Measurements from ENCODE around the gene ANKRD34A. TPM values are rescaled to one million over a fixed set of nuclear protein-coding genes. Genes with fewer than 3 reads are reported as not detected.

The ANKRD34A gene
- total RNA-seq, 1 donor from 2014 or later = 0.49 TPM

DNA sequence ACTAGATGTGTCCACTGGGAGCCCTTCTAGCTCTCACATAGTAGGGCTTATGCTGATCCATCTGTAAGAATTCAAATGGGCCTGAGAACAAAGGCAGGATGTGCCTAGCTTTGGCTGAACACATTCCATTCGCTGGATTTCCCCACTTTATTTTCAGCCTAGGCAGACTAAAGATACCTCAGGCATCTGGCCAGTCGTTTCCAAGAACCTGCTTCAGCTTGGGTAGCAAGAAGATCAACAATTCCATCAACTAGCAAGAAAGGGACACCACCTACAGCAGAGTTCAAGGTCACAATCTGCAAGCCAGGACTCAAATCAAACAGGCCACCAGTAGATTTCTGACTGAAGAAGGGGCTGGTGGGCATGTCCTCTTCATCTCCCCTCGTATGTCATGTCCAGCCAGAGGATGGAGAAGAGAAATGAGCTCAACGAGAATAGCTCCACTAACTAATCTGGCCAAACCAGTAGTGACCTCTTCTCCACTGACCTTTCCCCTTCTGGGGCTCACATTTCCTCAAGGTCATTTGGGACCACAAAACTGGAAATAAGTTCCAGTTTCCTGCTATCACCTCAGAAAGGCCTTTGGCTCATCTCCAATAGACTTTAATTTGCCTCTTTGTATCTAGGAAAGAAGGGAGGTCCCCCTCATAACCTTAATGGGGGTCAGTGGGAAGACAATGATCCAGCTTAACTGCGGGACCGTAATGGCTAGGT, 17.8 kb upstream of the ANKRD34A start:
- TF ChIP-seq, protein P1, sequence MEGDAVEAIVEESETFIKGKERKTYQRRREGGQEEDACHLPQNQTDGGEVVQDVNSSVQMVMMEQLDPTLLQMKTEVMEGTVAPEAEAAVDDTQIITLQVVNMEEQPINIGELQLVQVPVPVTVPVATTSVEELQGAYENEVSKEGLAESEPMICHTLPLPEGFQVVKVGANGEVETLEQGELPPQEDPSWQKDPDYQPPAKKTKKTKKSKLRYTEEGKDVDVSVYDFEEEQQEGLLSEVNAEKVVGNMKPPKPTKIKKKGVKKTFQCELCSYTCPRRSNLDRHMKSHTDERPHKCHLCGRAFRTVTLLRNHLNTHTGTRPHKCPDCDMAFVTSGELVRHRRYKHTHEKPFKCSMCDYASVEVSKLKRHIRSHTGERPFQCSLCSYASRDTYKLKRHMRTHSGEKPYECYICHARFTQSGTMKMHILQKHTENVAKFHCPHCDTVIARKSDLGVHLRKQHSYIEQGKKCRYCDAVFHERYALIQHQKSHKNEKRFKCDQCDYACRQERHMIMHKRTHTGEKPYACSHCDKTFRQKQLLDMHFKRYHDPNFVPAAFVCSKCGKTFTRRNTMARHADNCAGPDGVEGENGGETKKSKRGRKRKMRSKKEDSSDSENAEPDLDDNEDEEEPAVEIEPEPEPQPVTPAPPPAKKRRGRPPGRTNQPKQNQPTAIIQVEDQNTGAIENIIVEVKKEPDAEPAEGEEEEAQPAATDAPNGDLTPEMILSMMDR (conservative IDR thresholded peaks at IDR 0.05) = no peak
- DNase-seq (ENCODE audit: low read depth, low spot score) = no peak
- Mint-ChIP-seq H3K36me3 (ENCODE audit: low read depth) (no peaks in the 10 kb centered on the region), H3K9me3 (no peaks in the 10 kb centered on the region), H3K27ac (ENCODE audit: unreplicated experiment) (no peak overlapping the region), H3K27me3 (ENCODE audit: low read depth) (no peaks in the 10 kb centered on the region), H3K4me1 (peaks cover 23% of the 10 kb centered on the region), H3K4me3 (no peak overlapping the region)

DNA sequence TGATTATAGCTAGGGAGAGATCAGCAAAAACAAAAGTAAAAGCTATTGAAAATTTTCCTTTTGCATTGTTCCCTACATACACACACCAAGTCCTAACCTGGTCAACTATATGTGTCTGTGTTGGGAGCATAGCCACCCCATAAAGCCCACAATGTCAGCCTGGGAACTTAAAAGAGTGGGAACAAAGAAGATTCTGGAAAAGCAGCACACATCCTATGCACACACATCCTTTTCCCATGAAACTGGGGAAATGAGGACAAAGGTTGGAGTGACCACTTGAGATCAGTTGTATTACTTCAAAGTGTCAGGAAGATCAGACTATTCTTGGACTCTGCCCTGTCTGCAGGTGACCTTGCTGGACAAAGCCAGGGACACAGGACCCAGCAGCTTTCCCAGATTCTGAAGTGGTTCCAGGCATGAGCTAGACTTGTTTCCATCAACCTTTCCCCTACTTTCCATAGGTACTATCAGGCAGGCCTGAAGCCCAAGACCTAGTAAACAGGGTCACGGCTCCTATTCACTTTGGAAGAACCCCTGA, 16.2 kb upstream of the ANKRD34A start:
- no peaks in the 10 kb centered on the region for H3K36me3 Mint-ChIP-seq (ENCODE audit: low read depth)
- no peak overlapping the region for H3K4me3 Mint-ChIP-seq
- TF ChIP-seq, protein P1 (conservative IDR thresholded peaks at IDR 0.05) = no peak
- no peak for DNase-seq (ENCODE audit: low read depth, low spot score)
- no peak overlapping the region for H3K27ac Mint-ChIP-seq (ENCODE audit: unreplicated experiment)
- H3K4me1 Mint-ChIP-seq = peaks cover 13% of the 10 kb centered on the region
- no peaks in the 10 kb centered on the region for H3K9me3 Mint-ChIP-seq
- no peaks in the 10 kb centered on the region for H3K27me3 Mint-ChIP-seq (ENCODE audit: low read depth)

DNA sequence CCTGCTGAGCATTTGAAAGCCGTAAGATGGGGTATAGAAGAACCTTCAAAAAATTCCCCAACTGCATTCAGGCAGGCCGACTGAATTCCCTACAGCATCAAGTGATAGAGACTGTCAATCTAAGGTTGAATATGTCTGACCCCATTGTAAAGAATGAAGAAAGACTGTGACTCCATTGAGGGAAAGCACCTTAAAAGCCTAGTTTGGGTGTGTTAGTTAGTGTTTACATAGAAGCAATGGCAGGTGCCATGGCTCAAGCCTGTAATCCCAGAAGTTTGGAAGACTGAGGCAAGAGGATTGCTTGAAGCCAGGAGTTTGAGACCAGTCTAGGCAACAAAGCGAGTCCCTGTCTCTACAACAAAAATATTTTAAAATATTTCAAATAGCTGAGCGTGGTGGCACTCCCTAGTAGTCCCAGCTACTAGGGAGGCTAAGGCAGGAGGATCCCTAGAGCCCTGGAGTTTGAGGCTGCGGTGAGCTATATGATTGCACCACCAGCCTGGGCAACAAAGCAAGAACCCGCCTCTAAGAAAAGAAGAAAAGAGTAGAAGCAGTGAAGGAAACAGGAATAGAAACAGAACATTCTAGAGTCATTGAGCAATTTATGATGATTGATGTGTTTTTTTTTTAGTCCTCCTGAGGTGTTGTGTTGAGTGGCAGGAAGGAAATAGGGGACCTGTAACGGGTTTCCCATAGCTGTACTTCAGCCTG, 15.5 kb upstream of the ANKRD34A start:
- H3K9me3 Mint-ChIP-seq = no peaks in the 10 kb centered on the region
- no peak for DNase-seq (ENCODE audit: low read depth, low spot score)
- H3K36me3 Mint-ChIP-seq (ENCODE audit: low read depth) = no peaks in the 10 kb centered on the region
- H3K27ac Mint-ChIP-seq (ENCODE audit: unreplicated experiment) = no peak overlapping the region
- no peaks in the 10 kb centered on the region for H3K27me3 Mint-ChIP-seq (ENCODE audit: low read depth)
- TF ChIP-seq, protein P1 (conservative IDR thresholded peaks at IDR 0.05) = no peak
- no peak overlapping the region for H3K4me3 Mint-ChIP-seq
- H3K4me1 Mint-ChIP-seq = peaks cover 12% of the 10 kb centered on the region

DNA sequence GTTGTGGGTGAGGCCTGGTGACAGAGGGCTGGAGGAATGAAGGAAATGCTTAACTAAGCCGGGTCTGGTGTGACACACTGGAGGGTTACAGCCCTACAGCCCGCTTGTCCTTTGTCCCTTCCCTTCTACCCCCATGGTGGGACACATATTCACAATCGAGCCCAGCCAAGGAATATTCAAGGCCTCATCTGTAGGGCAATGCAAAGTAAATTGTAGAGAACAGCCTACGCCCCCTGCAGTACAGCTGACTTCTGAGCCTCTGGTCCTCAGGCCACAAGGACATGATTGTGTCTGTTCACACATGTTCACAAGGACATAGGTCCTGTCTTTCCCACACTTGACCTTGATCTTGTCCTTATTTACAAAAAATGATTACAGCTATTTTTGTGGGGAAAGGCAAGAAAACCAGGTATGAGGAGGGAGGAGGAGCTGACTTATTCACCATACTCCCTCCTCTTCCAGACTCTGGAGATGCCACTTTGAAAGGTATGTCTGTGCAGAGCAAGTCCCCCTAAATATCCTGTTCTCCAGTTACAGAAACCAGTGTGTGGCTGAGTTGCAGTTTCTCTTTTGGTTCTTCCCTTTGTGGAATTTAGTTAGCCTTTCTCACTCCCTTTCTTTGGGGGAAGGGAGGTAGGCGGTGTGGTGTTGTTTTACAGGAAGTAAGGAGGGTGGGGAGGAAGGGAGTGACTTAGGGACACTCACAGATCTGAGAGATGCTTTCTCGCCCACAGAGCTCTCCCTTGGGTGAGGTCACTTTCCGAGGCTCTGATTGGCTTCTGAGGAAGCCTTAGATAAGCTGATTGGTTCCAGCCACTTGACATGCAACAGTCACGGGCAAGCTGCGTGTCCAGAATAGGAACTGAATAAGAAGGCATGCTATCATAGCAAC, 14.7 kb upstream of the ANKRD34A start:
- TF ChIP-seq, protein P1 (conservative IDR thresholded peaks at IDR 0.05) = peak; percentile 34

DNA sequence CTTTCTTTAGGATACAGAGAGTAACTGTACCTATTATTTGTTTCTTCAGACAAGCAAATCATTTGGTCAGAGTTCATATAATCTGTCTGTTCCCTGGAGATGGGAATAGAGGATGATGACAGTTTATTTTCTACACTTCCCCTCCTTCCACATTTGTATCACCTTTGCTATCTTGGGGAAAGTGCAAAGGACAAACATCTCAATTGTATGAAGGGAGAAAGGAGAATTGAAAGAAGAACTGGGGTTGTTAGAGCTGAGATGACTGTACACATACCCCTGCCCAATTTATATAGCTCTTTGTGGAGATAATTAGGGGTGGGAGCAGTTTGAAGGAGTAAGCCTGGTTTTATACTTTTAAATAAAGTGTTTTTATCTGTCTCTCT, 14.1 kb upstream of the ANKRD34A start:
- Mint-ChIP-seq H3K36me3 (ENCODE audit: low read depth) (no peaks in the 10 kb centered on the region), H3K27me3 (ENCODE audit: low read depth) (no peaks in the 10 kb centered on the region), H3K4me1 (peaks cover 11% of the 10 kb centered on the region), H3K9me3 (no peaks in the 10 kb centered on the region), H3K27ac (ENCODE audit: unreplicated experiment) (no peak overlapping the region), H3K4me3 (no peak overlapping the region)
- TF ChIP-seq, protein P1 (conservative IDR thresholded peaks at IDR 0.05) = no peak
- DNase-seq (ENCODE audit: low read depth, low spot score) = no peak

More for the DNA sequence above, 14.7 kb upstream of the ANKRD34A start:
- DNase-seq (ENCODE audit: low read depth, low spot score) = peak; percentile 60
- Mint-ChIP-seq H3K9me3 (no peaks in the 10 kb centered on the region), H3K27me3 (ENCODE audit: low read depth) (no peaks in the 10 kb centered on the region), H3K4me1 (peaks cover 14% of the 10 kb centered on the region), H3K27ac (ENCODE audit: unreplicated experiment) (no peak overlapping the region), H3K4me3 (no peak overlapping the region), H3K36me3 (ENCODE audit: low read depth) (no peaks in the 10 kb centered on the region)

Measured in neural crest cell (in vitro differentiated cells).